ENCODE measurements around the gene MPRIP. TPM values are rescaled to one million over a fixed set of nuclear protein-coding genes. Genes with fewer than 3 reads are reported as not detected.
A peak's percentile ranks its signal among the peaks of the same experiment; 100 is the strongest.

MPRIP gene
- total and polyA plus RNA-seq, 3 experiments from 2014 or later = 40.3 to 184 (median 174) TPM

GRCh38 chr17:17179371-17179827, 137.1 kb downstream of the MPRIP start:
- H3K4me1 ChIP-seq (ENCODE audit: insufficient read depth, low read length) = peaks cover 96% of the 10 kb centered on the region
- CTCF ChIA-PET = interaction anchor here (1.0 to 1.5 kb wide), 3 partner anchors 15 to 28 kb away, joined by 3 to 5 read pairs (median 3); no protein-coding TSS in a partner anchor

DNA sequence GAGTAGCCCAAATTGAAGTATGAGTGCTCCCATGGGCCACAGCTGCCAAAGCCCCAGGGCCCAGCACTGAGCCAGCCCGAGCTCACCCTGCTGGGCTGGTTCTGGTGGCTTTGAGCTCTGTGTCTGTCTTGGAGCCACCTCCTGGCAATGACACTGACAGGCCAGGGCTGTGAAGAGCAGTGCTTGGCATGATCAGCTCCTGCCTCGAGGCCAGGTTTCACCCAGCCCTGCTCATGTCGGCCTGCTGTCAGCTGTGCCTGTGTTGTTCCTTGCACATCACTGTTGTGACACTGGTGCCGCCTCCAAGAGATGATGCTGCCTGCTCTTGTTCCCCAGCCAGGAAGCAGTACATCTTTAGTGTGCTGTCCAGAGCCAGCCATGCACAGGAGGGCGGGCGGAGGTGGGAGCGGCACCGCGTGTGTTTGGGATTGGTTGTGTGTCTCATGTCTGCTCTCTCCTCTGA, 137.9 kb downstream of the MPRIP start:
- H3K36me3 Mint-ChIP-seq = peaks cover 15 to 77% (median 32%) of the 10 kb centered on the region in 3 donors
- no peak for DNase-seq
- H3K4me1 ChIP-seq (ENCODE audit: insufficient read depth, low read length) = peaks cover 98% of the 10 kb centered on the region
- peak overlapping the region; percentile 68 to 85 (median 81) for H3K4me3 Mint-ChIP-seq
- no peaks in the 10 kb centered on the region for H3K27me3 ChIP-seq (ENCODE audit: insufficient read depth, low read length, poor library complexity, severe bottlenecking)
- no peaks in the 10 kb centered on the region for H3K9me3 ChIP-seq (ENCODE audit: low read length)
- ChIA-PET CTCF (interaction anchor here (1.0 to 1.5 kb wide), 4 partner anchors 15 to 61 kb away, joined by 3 to 5 read pairs (median 4); partner anchors contain the start of gene PLD6), POLR2A (interaction anchor here (0.6 kb wide), 1 partner anchor 67 kb away, joined by 4 read pairs; no protein-coding TSS in a partner anchor)
- H3K27me3 Mint-ChIP-seq = no peaks in the 10 kb centered on the region
- H3K27ac Mint-ChIP-seq = peak overlapping the region; percentile 86 to 98 (median 94)
- H3K9me3 Mint-ChIP-seq = no peaks in the 10 kb centered on the region
- H3K36me3 ChIP-seq (ENCODE audit: insufficient read depth, low read length) = peaks cover 16% of the 10 kb centered on the region
- no peak overlapping the region for H3K27ac ChIP-seq (ENCODE audit: low read depth, low read length)
- H3K4me3 ChIP-seq (ENCODE audit: low read length) = peak overlapping the region; percentile 27
- peaks cover 63 to 85% (median 85%) of the 10 kb centered on the region in 3 donors for H3K4me1 Mint-ChIP-seq

More at GRCh38 chr17:17179371-17179827, 137.1 kb downstream of the MPRIP start:
- Histone ChIP-seq H3K36me3 (ENCODE audit: insufficient read depth, low read length) (peaks cover 16% of the 10 kb centered on the region), H3K9me3 (ENCODE audit: low read length) (no peaks in the 10 kb centered on the region), H3K4me3 (ENCODE audit: low read length) (peak overlapping the region; percentile 40), H3K27me3 (ENCODE audit: insufficient read depth, low read length, poor library complexity, severe bottlenecking) (no peaks in the 10 kb centered on the region), H3K27ac (ENCODE audit: low read depth, low read length) (peak overlapping the region; percentile 45)
- POLR2A ChIA-PET = interaction anchor here (0.6 to 0.7 kb wide), 3 partner anchors 13 to 70 kb away, joined by 3 to 7 read pairs (median 4); no protein-coding TSS in a partner anchor
- H3K4me1 Mint-ChIP-seq = peaks cover 57 to 80% (median 79%) of the 10 kb centered on the region in 3 donors
- H3K4me3 Mint-ChIP-seq = peak overlapping the region; percentile 68 to 82 (median 78)
- no peaks in the 10 kb centered on the region for H3K27me3 Mint-ChIP-seq
- peak overlapping the region; percentile 86 to 98 (median 94) for H3K27ac Mint-ChIP-seq
- peaks cover 15 to 78% (median 34%) of the 10 kb centered on the region in 3 donors for H3K36me3 Mint-ChIP-seq
- peak in 2 of 5 donors; percentile 17 to 43 for DNase-seq
- H3K9me3 Mint-ChIP-seq = no peaks in the 10 kb centered on the region

DNA sequence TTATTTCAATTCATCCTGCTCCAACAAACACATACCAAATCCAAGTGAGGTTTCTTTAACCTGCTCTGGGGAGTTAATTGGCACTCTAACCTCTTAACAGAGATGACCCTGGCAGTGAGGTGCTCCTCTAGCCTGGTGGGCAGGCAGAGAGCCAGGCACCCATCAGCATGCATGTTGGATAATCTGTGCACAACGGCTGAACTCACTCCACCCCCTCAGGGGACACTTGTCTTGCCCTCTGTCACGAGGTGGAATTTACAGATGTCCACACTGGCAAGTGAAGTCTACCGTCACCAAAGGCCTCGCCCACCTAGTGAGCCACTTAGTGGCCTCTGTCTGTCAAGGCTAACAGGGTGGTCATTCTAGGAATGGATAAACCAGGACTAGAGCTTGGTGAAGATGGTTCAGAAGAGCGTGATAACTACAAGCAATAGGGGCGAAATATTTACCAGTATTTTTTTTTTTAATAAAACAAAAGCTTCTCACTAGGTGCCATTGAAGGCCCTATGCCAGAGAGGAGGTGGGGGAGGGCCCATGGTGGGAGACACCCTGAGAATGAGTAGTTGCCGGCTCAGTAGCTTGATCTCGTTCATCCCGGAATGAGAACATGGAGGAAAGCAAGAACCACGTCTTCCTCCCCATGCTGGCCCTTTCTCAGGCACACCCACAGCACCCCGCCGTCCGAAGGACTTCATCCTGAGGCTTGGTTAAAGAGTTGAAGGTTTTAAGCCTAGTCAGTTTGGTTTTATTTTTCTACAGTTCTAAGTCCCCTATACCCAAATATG, 138.7 kb downstream of the MPRIP start:
- H3K27ac ChIP-seq (ENCODE audit: low read depth, low read length) = no peak overlapping the region
- H3K9me3 Mint-ChIP-seq = no peaks in the 10 kb centered on the region
- H3K27me3 ChIP-seq (ENCODE audit: insufficient read depth, low read length, poor library complexity, severe bottlenecking) = no peaks in the 10 kb centered on the region
- H3K4me1 ChIP-seq (ENCODE audit: insufficient read depth, low read length) = peaks cover 98% of the 10 kb centered on the region
- peak overlapping the region; percentile 86 to 97 (median 94) for H3K27ac Mint-ChIP-seq
- peak overlapping the region; percentile 72 to 86 (median 82) for H3K4me3 Mint-ChIP-seq
- peaks cover 10% of the 10 kb centered on the region for H3K36me3 ChIP-seq (ENCODE audit: insufficient read depth, low read length)
- ChIA-PET POLR2A (no interaction called here), CTCF (interaction anchor here (1.0 to 1.4 kb wide), 2 partner anchors 25 to 62 kb away, joined by 4 read pairs; partner anchors contain the start of gene PLD6)
- H3K36me3 Mint-ChIP-seq = peaks cover 15 to 77% (median 35%) of the 10 kb centered on the region in 3 donors
- peak overlapping the region; percentile 27 for H3K4me3 ChIP-seq (ENCODE audit: low read length)
- peaks cover 69 to 90% (median 85%) of the 10 kb centered on the region in 3 donors for H3K4me1 Mint-ChIP-seq
- H3K27me3 Mint-ChIP-seq = no peaks in the 10 kb centered on the region
- H3K9me3 ChIP-seq (ENCODE audit: low read length) = no peaks in the 10 kb centered on the region
- no peak for DNase-seq

DNA sequence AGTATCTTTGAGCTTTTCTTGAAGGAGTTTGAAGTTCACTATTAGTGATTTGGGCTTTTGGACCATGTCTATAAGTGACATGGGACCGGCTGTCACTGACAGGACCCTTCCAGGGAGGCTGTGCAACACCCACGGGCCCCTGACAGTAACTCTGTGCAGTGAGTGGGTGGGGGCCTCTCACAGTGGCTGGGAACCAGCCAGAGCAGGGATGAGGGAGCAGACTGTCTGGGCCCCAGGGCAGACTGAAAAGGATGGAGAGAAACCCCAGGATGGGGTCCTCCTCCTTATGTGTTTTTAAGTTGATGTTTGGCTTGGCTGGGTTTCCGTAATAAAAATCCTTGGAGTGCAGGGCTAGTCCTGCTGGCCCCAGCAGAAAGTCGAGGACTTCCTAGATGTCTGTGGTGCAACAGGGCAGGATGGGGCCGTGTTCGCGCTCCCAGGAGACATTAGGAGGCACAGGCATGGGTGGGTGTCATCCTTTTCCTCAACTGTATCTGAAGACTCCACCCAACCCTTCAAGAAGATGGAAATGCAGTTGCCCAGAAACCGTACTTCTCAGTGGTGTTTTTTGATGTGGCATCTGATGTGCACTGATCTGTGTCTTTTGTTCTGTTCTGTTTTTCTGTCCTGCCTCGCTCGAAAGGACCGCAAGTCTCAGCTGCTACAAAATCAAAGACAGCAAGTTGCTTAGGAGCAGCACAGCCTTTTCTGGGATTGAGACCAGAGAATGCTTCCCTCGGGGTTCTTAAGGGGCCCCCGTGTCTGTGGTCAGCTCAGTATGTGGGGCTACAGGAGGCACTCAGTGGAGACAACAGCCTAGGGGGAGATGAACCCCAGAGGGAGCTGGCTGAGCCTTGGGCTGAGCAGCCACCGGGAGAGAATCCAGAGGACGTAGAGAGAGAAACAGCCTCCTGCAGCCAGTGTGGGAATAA, 139.7 kb downstream of the MPRIP start:
- Mint-ChIP-seq H3K4me1 (peaks cover 70 to 90% (median 82%) of the 10 kb centered on the region in 3 donors), H3K4me3 (peak overlapping the region; percentile 54 to 86 (median 81)), H3K27ac (peak overlapping the region; percentile 86 to 97 (median 94)), H3K9me3 (no peaks in the 10 kb centered on the region), H3K27me3 (no peaks in the 10 kb centered on the region), H3K36me3 (peaks cover 15 to 74% (median 28%) of the 10 kb centered on the region in 3 donors)
- no peaks in the 10 kb centered on the region for H3K27me3 ChIP-seq (ENCODE audit: insufficient read depth, low read length, poor library complexity, severe bottlenecking)
- ChIA-PET POLR2A (interaction anchor here (1.0 kb wide), 1 partner anchor 29 kb away, joined by 4 read pairs; no protein-coding TSS in a partner anchor), CTCF (interaction anchor here (0.6 to 1.4 kb wide), 2 partner anchors 10 to 63 kb away, joined by 3 to 4 read pairs; no protein-coding TSS in a partner anchor)
- peaks cover 100% of the 10 kb centered on the region for H3K4me1 ChIP-seq (ENCODE audit: insufficient read depth, low read length)
- H3K27ac ChIP-seq (ENCODE audit: low read depth, low read length) = peak overlapping the region; percentile 12
- peak in 2 of 5 donors; percentile 54 to 82 for DNase-seq
- H3K9me3 ChIP-seq (ENCODE audit: low read length) = no peaks in the 10 kb centered on the region
- peak overlapping the region; percentile 47 for H3K4me3 ChIP-seq (ENCODE audit: low read length)
- peaks cover 10% of the 10 kb centered on the region for H3K36me3 ChIP-seq (ENCODE audit: insufficient read depth, low read length)

- Histone ChIP-seq H3K36me3 (ENCODE audit: insufficient read depth, low read length) (peaks cover 10% of the 10 kb centered on the region), H3K4me3 (ENCODE audit: low read length) (peak overlapping the region; percentile 47), H3K9me3 (ENCODE audit: low read length) (no peaks in the 10 kb centered on the region), H3K4me1 (ENCODE audit: insufficient read depth, low read length) (peaks cover 97% of the 10 kb centered on the region), H3K27me3 (ENCODE audit: insufficient read depth, low read length, poor library complexity, severe bottlenecking) (no peaks in the 10 kb centered on the region), H3K27ac (ENCODE audit: low read depth, low read length) (peak overlapping the region; percentile 12)
- Mint-ChIP-seq H3K9me3 (no peaks in the 10 kb centered on the region), H3K4me3 (peak overlapping the region in 5 of 7 donors; percentile 76 to 82 (median 81)), H3K4me1 (peaks cover 68 to 88% (median 75%) of the 10 kb centered on the region in 3 donors), H3K27ac (peak overlapping the region in 7 of 8 donors; percentile 67 to 97 (median 94)), H3K36me3 (peaks cover 11 to 74% (median 24%) of the 10 kb centered on the region in 3 donors), H3K27me3 (no peaks in the 10 kb centered on the region)
- POLR2A ChIA-PET = interaction anchor here (1.0 kb wide), 1 partner anchor 29 kb away, joined by 4 read pairs; no protein-coding TSS in a partner anchor
- peak in 1 of 5 donors; percentile 19 for DNase-seq
- CTCF ChIA-PET = interaction anchor here (0.6 kb wide), 1 partner anchor 11 kb away, joined by 3 read pairs; no protein-coding TSS in a partner anchor
Observed at GRCh38 chr17:17182598-17183136, 140.4 kb downstream of the MPRIP start.

GRCh38 chr17:17183744-17184143, 141.5 kb downstream of the MPRIP start:
- Mint-ChIP-seq H3K9me3 (no peaks in the 10 kb centered on the region), H3K36me3 (peaks cover 11 to 76% (median 23%) of the 10 kb centered on the region in 3 donors), H3K27ac (peak overlapping the region in 7 of 8 donors; percentile 66 to 97 (median 88)), H3K4me1 (peaks cover 66 to 81% (median 73%) of the 10 kb centered on the region in 3 donors), H3K27me3 (no peaks in the 10 kb centered on the region), H3K4me3 (peak overlapping the region in 5 of 7 donors; percentile 6 to 69 (median 41))
- DNase-seq = no peak
- peaks cover 87% of the 10 kb centered on the region for H3K4me1 ChIP-seq (ENCODE audit: insufficient read depth, low read length)
- no peaks in the 10 kb centered on the region for H3K9me3 ChIP-seq (ENCODE audit: low read length)
- H3K4me3 ChIP-seq (ENCODE audit: low read length) = peak overlapping the region; percentile 23
- H3K36me3 ChIP-seq (ENCODE audit: insufficient read depth, low read length) = peaks cover 10% of the 10 kb centered on the region
- CTCF ChIA-PET = interaction anchor here (1.0 to 2.0 kb wide), 4 partner anchors 11 to 25 kb away, joined by 3 to 6 read pairs (median 3); partner anchors contain the start of gene PLD6
- H3K27me3 ChIP-seq (ENCODE audit: insufficient read depth, low read length, poor library complexity, severe bottlenecking) = no peaks in the 10 kb centered on the region
- no peak overlapping the region for H3K27ac ChIP-seq (ENCODE audit: low read depth, low read length)
- POLR2A ChIA-PET = no interaction called here

Measured in CD8-positive, alpha-beta memory T cell (primary cell).